WTC11 (cell line): ENCODE data around the gene ZFYVE1. TPM values are rescaled to one million over a fixed set of nuclear protein-coding genes. Genes with fewer than 3 reads are reported as not detected.

Experiments used
- ATAC-seq: fragments of 200-7000 bp; cut with Tn5 transposase; 2 replicates; pipeline ENCODE4 v1.10.0; 2021; ENCODE audit warnings: mild to moderate bottlenecking, moderate library complexity
- CTCF ChIA-PET: fragments of 300-600 bp; sonication (Branson Sonifier 250); formaldehyde crosslinking; loops from one replicate; lab custom pipeline; 2021; ENCODE audit warnings: antibody characterized with exemption; lab: Charles Lee
- POLR2A ChIA-PET: fragments of 350-600 bp; sonication (Branson Sonifier 250); formaldehyde crosslinking; loops from one replicate; lab custom pipeline; 2021; ENCODE audit warnings: antibody characterized with exemption; lab: Charles Lee
- DNase-seq: peaks from one replicate; pipeline ENCODE4 v3.0.0; 2021; ENCODE audit warnings: low spot score
- H3K27ac Mint-ChIP-seq: 2 replicates; pipeline ENCODE4 v1.8.0; 2021; ENCODE audit warnings: mixed read lengths
- H3K27me3 Mint-ChIP-seq: 2 replicates; pipeline ENCODE4 v1.8.0; 2021; ENCODE audit warnings: low read depth, mild to moderate bottlenecking, moderate library complexity, mixed read lengths
- H3K36me3 Mint-ChIP-seq: 2 replicates; pipeline ENCODE4 v1.8.0; 2021; ENCODE audit warnings: mixed read lengths
- H3K4me1 Mint-ChIP-seq: 2 replicates; pipeline ENCODE4 v1.8.0; 2022; ENCODE audit warnings: mixed read lengths
- H3K4me3 Mint-ChIP-seq: 2 replicates; pipeline ENCODE4 v1.8.0; 2021; ENCODE audit warnings: mild to moderate bottlenecking, moderate library complexity, mixed read lengths
- H3K9me3 Mint-ChIP-seq: 2 replicates; pipeline ENCODE4 v1.8.0; 2021; ENCODE audit warnings: mixed read lengths
- GRHL2 ChIP-seq: fragments of 250-450 bp; sonication (Bioruptor Pico); IDR thresholded peaks from 2 replicates; pipeline ENCODE4 v1.8.0; 2022; ENCODE audit warnings: mild to moderate bottlenecking, moderate library complexity; ENCODE audit not compliant: insufficient replicate concordance, severe bottlenecking
- JUN ChIP-seq: sonication (generic); formaldehyde crosslinking; IDR thresholded peaks from 2 replicates; pipeline ENCODE4 v1.8.0; 2023; ENCODE audit warnings: mild to moderate bottlenecking, missing genetic modification reagents
- KAT7 ChIP-seq: sonication (generic); formaldehyde crosslinking; IDR thresholded peaks from 2 replicates; pipeline ENCODE4 v1.8.1; 2023; ENCODE audit warnings: missing genetic modification reagents, mild to moderate bottlenecking, borderline replicate concordance
- NR2C2 ChIP-seq: sonication (generic); formaldehyde crosslinking; IDR thresholded peaks from 2 replicates; pipeline ENCODE4 v1.8.0; 2022; ENCODE audit warnings: mild to moderate bottlenecking, missing genetic modification reagents
- ZNF121 ChIP-seq: sonication (generic); formaldehyde crosslinking; IDR thresholded peaks from 2 replicates; pipeline ENCODE4 v1.8.0; 2023; ENCODE audit warnings: missing genetic modification reagents
- ZNF219 ChIP-seq: sonication (generic); formaldehyde crosslinking; IDR thresholded peaks from 2 replicates; pipeline ENCODE4 v1.8.0; 2023; ENCODE audit warnings: missing genetic modification reagents, mild to moderate bottlenecking, borderline replicate concordance
- ZNF396 ChIP-seq: fragments of 250-450 bp; sonication (Bioruptor Pico); IDR thresholded peaks from 2 replicates; pipeline ENCODE4 v1.8.0; 2021; ENCODE audit warnings: mild to moderate bottlenecking, moderate library complexity, borderline replicate concordance
- total RNA-seq: library from RNA; stranded (reverse); gene quantifications from 3 replicates; pipeline ENCODE4 v1.2.3, GENCODE V29; 2021
- TF ChIP-seq, protein P1 (sequence below): fragments of 250-450 bp; sonication (Bioruptor Pico); IDR thresholded peaks from 2 replicates; pipeline ENCODE4 v1.9.0; 2021; ENCODE audit warnings: moderate library complexity, mild to moderate bottlenecking, inconsistent platforms, borderline replicate concordance
- TF ChIP-seq, protein P2 (sequence below): sonication (generic); formaldehyde crosslinking; IDR thresholded peaks from 2 replicates; pipeline ENCODE4 v1.8.1; 2022; ENCODE audit warnings: missing genetic modification reagents, borderline replicate concordance
- TF ChIP-seq, protein P3 (sequence below): fragments of 200-600 bp; IDR thresholded peaks from 2 replicates; pipeline ENCODE4 v1.8.0; 2022; ENCODE audit warnings: antibody characterized with exemption
- TF ChIP-seq, protein P4 (sequence below): sonication (generic); formaldehyde crosslinking; IDR thresholded peaks from 2 replicates; pipeline ENCODE4 v1.8.1; 2023; ENCODE audit warnings: mild to moderate bottlenecking, missing genetic modification reagents
- TF ChIP-seq, protein P5 (sequence below): sonication (generic); formaldehyde crosslinking; IDR thresholded peaks from 2 replicates; pipeline ENCODE4 v1.8.0; 2023; ENCODE audit warnings: missing genetic modification reagents
- TF ChIP-seq, protein P6 (sequence below): sonication (generic); formaldehyde crosslinking; IDR thresholded peaks from 2 replicates; pipeline ENCODE4 v1.8.0; 2022; ENCODE audit warnings: mild to moderate bottlenecking, missing genetic modification reagents
- TF ChIP-seq, protein P7 (sequence below): sonication (generic); formaldehyde crosslinking; IDR thresholded peaks from 2 replicates; pipeline ENCODE4 v1.8.1; 2023; ENCODE audit warnings: mild to moderate bottlenecking, missing genetic modification reagents, borderline replicate concordance
- TF ChIP-seq, protein P8 (sequence below): sonication (generic); formaldehyde crosslinking; IDR thresholded peaks from 2 replicates; pipeline ENCODE4 v1.8.0; 2023; ENCODE audit warnings: missing genetic modification reagents, mild to moderate bottlenecking, borderline replicate concordance
- TF ChIP-seq, protein P9 (sequence below): sonication (generic); formaldehyde crosslinking; IDR thresholded peaks from 2 replicates; pipeline ENCODE4 v1.8.1; 2023; ENCODE audit warnings: mild to moderate bottlenecking, moderate library complexity, missing genetic modification reagents
- TF ChIP-seq, protein P10 (sequence below): sonication (generic); formaldehyde crosslinking; IDR thresholded peaks from 2 replicates; pipeline ENCODE4 v1.8.1; 2023; ENCODE audit warnings: mild to moderate bottlenecking, missing genetic modification reagents

The ZFYVE1 gene
- total RNA-seq, 1 experiment from 2014 or later: 12.8 TPM

DNA sequence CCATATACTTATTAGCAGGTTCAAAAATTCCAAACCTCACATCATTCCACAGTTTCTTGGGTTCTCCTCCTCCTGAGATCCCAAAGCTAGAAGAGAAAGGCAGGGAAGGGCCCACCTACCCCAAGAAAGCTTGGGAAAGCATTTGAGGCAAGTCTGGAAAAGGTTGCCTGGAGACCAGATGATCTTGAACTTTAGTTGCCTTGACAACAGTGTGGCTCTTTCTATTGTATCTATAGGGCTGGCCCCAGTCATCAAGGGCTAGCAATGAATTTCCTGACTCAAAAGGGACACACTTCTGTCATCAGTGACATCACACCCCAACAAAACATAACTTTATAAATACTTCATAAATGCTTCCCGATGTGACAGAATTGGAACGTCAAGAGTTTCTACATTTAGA is 40.0 kb downstream of the ZFYVE1 start:
- peaks cover 5% of the 10 kb centered on the region; the same call in 1 of the 2 replicates for H3K9me3 Mint-ChIP-seq
- peaks cover 7% of the 10 kb centered on the region for H3K36me3 Mint-ChIP-seq
- no peak overlapping the region for H3K27ac Mint-ChIP-seq
- CTCF ChIA-PET: interaction anchor here (0.7 kb wide), 1 partner anchor 1304 kb away, joined by 7 read pairs; no protein-coding TSS in a partner anchor
- no peak overlapping the region for H3K4me3 Mint-ChIP-seq
- ATAC-seq: no peak
- peaks cover 6% of the 10 kb centered on the region for H3K4me1 Mint-ChIP-seq
- POLR2A ChIA-PET: no interaction called here
- DNase-seq: no peak
- H3K27me3 Mint-ChIP-seq: no peaks in the 10 kb centered on the region
- TF ChIP-seq ZNF396: no peak
- TF ChIP-seq, protein P1, sequence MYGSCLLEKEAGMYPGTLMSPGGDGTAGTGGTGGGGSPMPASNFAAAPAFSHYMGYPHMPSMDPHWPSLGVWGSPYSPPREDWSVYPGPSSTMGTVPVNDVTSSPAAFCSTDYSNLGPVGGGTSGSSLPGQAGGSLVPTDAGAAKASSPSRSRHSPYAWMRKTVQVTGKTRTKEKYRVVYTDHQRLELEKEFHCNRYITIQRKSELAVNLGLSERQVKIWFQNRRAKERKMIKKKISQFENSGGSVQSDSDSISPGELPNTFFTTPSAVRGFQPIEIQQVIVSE (CRISPR knock-in tag): no peak
- no peak for TF ChIP-seq NR2C2 (CRISPR knock-in tag)
- TF ChIP-seq, protein P2, sequence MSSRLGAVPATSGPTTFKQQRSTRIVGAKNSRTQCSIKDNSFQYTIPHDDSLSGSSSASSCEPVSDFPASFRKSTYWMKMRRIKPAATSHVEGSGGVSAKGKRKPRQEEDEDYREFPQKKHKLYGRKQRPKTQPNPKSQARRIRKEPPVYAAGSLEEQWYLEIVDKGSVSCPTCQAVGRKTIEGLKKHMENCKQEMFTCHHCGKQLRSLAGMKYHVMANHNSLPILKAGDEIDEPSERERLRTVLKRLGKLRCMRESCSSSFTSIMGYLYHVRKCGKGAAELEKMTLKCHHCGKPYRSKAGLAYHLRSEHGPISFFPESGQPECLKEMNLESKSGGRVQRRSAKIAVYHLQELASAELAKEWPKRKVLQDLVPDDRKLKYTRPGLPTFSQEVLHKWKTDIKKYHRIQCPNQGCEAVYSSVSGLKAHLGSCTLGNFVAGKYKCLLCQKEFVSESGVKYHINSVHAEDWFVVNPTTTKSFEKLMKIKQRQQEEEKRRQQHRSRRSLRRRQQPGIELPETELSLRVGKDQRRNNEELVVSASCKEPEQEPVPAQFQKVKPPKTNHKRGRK: no peak
- TF ChIP-seq GRHL2 (CRISPR knock-in tag): no peak
- no peak for TF ChIP-seq KAT7
- TF ChIP-seq JUN (CRISPR knock-in tag): no peak
- TF ChIP-seq ZNF121 (CRISPR knock-in tag): no peak
- TF ChIP-seq, protein P3, sequence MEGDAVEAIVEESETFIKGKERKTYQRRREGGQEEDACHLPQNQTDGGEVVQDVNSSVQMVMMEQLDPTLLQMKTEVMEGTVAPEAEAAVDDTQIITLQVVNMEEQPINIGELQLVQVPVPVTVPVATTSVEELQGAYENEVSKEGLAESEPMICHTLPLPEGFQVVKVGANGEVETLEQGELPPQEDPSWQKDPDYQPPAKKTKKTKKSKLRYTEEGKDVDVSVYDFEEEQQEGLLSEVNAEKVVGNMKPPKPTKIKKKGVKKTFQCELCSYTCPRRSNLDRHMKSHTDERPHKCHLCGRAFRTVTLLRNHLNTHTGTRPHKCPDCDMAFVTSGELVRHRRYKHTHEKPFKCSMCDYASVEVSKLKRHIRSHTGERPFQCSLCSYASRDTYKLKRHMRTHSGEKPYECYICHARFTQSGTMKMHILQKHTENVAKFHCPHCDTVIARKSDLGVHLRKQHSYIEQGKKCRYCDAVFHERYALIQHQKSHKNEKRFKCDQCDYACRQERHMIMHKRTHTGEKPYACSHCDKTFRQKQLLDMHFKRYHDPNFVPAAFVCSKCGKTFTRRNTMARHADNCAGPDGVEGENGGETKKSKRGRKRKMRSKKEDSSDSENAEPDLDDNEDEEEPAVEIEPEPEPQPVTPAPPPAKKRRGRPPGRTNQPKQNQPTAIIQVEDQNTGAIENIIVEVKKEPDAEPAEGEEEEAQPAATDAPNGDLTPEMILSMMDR: no peak
- TF ChIP-seq, protein P4, sequence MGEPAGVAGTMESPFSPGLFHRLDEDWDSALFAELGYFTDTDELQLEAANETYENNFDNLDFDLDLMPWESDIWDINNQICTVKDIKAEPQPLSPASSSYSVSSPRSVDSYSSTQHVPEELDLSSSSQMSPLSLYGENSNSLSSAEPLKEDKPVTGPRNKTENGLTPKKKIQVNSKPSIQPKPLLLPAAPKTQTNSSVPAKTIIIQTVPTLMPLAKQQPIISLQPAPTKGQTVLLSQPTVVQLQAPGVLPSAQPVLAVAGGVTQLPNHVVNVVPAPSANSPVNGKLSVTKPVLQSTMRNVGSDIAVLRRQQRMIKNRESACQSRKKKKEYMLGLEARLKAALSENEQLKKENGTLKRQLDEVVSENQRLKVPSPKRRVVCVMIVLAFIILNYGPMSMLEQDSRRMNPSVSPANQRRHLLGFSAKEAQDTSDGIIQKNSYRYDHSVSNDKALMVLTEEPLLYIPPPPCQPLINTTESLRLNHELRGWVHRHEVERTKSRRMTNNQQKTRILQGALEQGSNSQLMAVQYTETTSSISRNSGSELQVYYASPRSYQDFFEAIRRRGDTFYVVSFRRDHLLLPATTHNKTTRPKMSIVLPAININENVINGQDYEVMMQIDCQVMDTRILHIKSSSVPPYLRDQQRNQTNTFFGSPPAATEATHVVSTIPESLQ (CRISPR knock-in tag): no peak
- TF ChIP-seq, protein P5, sequence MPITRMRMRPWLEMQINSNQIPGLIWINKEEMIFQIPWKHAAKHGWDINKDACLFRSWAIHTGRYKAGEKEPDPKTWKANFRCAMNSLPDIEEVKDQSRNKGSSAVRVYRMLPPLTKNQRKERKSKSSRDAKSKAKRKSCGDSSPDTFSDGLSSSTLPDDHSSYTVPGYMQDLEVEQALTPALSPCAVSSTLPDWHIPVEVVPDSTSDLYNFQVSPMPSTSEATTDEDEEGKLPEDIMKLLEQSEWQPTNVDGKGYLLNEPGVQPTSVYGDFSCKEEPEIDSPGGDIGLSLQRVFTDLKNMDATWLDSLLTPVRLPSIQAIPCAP (CRISPR knock-in tag): no peak
- TF ChIP-seq, protein P6, sequence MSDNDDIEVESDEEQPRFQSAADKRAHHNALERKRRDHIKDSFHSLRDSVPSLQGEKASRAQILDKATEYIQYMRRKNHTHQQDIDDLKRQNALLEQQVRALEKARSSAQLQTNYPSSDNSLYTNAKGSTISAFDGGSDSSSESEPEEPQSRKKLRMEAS (CRISPR knock-in tag): no peak
- TF ChIP-seq, protein P7, sequence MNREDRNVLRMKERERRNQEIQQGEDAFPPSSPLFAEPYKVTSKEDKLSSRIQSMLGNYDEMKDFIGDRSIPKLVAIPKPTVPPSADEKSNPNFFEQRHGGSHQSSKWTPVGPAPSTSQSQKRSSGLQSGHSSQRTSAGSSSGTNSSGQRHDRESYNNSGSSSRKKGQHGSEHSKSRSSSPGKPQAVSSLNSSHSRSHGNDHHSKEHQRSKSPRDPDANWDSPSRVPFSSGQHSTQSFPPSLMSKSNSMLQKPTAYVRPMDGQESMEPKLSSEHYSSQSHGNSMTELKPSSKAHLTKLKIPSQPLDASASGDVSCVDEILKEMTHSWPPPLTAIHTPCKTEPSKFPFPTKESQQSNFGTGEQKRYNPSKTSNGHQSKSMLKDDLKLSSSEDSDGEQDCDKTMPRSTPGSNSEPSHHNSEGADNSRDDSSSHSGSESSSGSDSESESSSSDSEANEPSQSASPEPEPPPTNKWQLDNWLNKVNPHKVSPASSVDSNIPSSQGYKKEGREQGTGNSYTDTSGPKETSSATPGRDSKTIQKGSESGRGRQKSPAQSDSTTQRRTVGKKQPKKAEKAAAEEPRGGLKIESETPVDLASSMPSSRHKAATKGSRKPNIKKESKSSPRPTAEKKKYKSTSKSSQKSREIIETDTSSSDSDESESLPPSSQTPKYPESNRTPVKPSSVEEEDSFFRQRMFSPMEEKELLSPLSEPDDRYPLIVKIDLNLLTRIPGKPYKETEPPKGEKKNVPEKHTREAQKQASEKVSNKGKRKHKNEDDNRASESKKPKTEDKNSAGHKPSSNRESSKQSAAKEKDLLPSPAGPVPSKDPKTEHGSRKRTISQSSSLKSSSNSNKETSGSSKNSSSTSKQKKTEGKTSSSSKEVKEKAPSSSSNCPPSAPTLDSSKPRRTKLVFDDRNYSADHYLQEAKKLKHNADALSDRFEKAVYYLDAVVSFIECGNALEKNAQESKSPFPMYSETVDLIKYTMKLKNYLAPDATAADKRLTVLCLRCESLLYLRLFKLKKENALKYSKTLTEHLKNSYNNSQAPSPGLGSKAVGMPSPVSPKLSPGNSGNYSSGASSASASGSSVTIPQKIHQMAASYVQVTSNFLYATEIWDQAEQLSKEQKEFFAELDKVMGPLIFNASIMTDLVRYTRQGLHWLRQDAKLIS: no peak
- TF ChIP-seq, protein P8, sequence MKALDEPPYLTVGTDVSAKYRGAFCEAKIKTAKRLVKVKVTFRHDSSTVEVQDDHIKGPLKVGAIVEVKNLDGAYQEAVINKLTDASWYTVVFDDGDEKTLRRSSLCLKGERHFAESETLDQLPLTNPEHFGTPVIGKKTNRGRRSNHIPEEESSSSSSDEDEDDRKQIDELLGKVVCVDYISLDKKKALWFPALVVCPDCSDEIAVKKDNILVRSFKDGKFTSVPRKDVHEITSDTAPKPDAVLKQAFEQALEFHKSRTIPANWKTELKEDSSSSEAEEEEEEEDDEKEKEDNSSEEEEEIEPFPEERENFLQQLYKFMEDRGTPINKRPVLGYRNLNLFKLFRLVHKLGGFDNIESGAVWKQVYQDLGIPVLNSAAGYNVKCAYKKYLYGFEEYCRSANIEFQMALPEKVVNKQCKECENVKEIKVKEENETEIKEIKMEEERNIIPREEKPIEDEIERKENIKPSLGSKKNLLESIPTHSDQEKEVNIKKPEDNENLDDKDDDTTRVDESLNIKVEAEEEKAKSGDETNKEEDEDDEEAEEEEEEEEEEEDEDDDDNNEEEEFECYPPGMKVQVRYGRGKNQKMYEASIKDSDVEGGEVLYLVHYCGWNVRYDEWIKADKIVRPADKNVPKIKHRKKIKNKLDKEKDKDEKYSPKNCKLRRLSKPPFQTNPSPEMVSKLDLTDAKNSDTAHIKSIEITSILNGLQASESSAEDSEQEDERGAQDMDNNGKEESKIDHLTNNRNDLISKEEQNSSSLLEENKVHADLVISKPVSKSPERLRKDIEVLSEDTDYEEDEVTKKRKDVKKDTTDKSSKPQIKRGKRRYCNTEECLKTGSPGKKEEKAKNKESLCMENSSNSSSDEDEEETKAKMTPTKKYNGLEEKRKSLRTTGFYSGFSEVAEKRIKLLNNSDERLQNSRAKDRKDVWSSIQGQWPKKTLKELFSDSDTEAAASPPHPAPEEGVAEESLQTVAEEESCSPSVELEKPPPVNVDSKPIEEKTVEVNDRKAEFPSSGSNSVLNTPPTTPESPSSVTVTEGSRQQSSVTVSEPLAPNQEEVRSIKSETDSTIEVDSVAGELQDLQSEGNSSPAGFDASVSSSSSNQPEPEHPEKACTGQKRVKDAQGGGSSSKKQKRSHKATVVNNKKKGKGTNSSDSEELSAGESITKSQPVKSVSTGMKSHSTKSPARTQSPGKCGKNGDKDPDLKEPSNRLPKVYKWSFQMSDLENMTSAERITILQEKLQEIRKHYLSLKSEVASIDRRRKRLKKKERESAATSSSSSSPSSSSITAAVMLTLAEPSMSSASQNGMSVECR (CRISPR knock-in tag): no peak
- TF ChIP-seq, protein P9, sequence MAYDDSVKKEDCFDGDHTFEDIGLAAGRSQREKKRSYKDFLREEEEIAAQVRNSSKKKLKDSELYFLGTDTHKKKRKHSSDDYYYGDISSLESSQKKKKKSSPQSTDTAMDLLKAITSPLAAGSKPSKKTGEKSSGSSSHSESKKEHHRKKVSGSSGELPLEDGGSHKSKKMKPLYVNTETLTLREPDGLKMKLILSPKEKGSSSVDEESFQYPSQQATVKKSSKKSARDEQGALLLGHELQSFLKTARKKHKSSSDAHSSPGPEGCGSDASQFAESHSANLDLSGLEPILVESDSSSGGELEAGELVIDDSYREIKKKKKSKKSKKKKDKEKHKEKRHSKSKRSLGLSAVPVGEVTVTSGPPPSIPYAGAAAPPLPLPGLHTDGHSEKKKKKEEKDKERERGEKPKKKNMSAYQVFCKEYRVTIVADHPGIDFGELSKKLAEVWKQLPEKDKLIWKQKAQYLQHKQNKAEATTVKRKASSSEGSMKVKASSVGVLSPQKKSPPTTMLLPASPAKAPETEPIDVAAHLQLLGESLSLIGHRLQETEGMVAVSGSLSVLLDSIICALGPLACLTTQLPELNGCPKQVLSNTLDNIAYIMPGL (CRISPR knock-in tag): no peak
- TF ChIP-seq, protein P10, sequence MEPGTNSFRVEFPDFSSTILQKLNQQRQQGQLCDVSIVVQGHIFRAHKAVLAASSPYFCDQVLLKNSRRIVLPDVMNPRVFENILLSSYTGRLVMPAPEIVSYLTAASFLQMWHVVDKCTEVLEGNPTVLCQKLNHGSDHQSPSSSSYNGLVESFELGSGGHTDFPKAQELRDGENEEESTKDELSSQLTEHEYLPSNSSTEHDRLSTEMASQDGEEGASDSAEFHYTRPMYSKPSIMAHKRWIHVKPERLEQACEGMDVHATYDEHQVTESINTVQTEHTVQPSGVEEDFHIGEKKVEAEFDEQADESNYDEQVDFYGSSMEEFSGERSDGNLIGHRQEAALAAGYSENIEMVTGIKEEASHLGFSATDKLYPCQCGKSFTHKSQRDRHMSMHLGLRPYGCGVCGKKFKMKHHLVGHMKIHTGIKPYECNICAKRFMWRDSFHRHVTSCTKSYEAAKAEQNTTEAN (CRISPR knock-in tag): no peak
- no peak for TF ChIP-seq ZNF219 (CRISPR knock-in tag)
